Cardiac fibroblast (primary cell): ENCODE results near the gene TRMT5.

Experiments
- DNase-seq, 2 donors: peaks; one replicate each; pipeline versions ENCODE4 v3.0.0 to v3.0.0-alpha.2; 2010; ENCODE audit warnings: low read depth in 2 of 2
- H3K4me3 ChIP-seq, 2 donors: replicated peaks in 1 of 2; 1 replicate in 1 of 2; 2 replicates in 1 of 2; pipeline ENCODE4 v1.5.1; 2011; ENCODE audit warnings: low read depth in 2 of 2, low read length in 2 of 2, mild to moderate bottlenecking in 2 of 2, moderate library complexity in 1 of 2
- CTCF ChIP-seq: IDR thresholded peaks from one replicate; pipeline ENCODE4 v1.5.1; 2011; ENCODE audit warnings: low read depth, mild to moderate bottlenecking, low read length, inconsistent platforms

TRMT5 gene

GRCh38 chr14:60968099-60968498, 12.8 kb downstream of the TRMT5 start:
- no peak for TF ChIP-seq CTCF
- H3K4me3 ChIP-seq, result no peak overlapping the region
- DNase-seq, result no peak

- TF ChIP-seq CTCF, result no peak
- no peak overlapping the region for H3K4me3 ChIP-seq
- DNase-seq, result peak; percentile 77
Observed at GRCh38 chr14:60965402-60965801, 15.5 kb downstream of the TRMT5 start.

- no peak overlapping the region for H3K4me3 ChIP-seq
- no peak for DNase-seq
- TF ChIP-seq CTCF, result no peak
Observed at GRCh38 chr14:60964904-60965303, 16.0 kb downstream of the TRMT5 start.

GRCh38 chr14:60963761-60964160, 17.1 kb downstream of the TRMT5 start:
- TF ChIP-seq CTCF, result no peak
- no peak for DNase-seq
- no peak overlapping the region for H3K4me3 ChIP-seq

GRCh38 chr14:60958146-60958545, 22.7 kb downstream of the TRMT5 start:
- no peak overlapping the region for H3K4me3 ChIP-seq
- no peak for DNase-seq
- no peak for TF ChIP-seq CTCF

- DNase-seq, result no peak
- TF ChIP-seq CTCF, result no peak
- H3K4me3 ChIP-seq, result no peak overlapping the region
Observed at GRCh38 chr14:60956632-60957031, 24.2 kb downstream of the TRMT5 start.

- TF ChIP-seq CTCF, result no peak
- no peak overlapping the region for H3K4me3 ChIP-seq
- no peak for DNase-seq
Observed at GRCh38 chr14:60956202-60956601, 24.7 kb downstream of the TRMT5 start.
